Measurements from ENCODE around the gene C11orf97. TPM values are rescaled to one million over a fixed set of nuclear protein-coding genes. Genes with fewer than 3 reads are reported as not detected.

C11orf97 gene, protein sequence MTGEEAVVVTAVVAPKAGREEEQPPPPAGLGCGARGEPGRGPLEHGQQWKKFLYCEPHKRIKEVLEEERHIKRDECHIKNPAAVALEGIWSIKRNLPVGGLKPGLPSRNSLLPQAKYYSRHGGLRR
- total RNA-seq = not detected in 2 replicates

DNA sequence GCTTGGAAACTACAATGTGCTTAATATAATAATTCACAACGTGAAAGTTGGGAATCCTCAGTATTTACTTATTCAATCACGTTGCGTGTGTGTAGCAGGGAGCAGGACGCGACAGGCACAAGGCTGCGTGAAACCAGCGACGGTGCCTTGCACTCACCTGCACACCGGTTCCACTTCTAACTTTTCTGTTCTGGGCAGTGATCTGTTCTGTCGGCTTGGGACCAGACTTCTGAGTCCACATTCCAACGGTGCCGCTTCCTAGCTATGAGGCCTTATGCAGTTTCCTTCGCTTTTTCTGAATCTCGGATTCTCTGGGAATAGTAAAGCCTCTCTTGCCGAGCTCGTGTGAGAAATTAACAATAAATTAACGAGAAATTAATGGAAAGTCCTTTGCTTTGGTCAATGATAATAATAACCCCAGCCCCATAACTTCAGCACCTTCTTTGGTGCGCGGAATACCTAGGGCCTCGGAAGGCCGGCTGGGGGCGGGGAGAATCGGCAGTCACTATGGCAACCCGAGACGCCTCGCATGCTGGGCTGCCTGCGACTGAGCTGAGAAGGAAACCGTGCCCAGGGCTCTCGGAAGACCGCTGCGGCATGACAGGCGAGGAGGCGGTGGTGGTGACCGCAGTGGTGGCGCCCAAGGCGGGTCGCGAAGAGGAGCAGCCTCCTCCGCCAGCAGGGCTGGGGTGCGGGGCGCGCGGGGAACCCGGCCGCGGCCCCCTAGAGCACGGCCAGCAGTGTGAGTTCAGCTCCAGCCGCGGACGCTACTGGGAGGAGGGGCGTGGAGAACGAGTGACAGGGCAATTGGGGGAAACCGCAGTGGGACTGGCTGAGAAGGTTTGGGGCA is at the start of gene C11orf97:
C11orf97 (plus strand) TSS at position 530 of the 850 bp plus-strand sequence; CDS start at position 598, 68 bp downstream.

GRCh38 chr11:94493281-94494125 is 18.8 kb upstream of the C11orf97 start, which contains the start of the genes ANKRD49 and MRE11:
Gene ANKRD49, plus strand, starts transcription at chr11:94493984. Its CDS starts 2,710 bp downstream, at chr11:94496694.
Gene MRE11, minus strand, starts transcription at chr11:94493844. Its CDS starts 1,043 bp downstream, at chr11:94492801.

DNA sequence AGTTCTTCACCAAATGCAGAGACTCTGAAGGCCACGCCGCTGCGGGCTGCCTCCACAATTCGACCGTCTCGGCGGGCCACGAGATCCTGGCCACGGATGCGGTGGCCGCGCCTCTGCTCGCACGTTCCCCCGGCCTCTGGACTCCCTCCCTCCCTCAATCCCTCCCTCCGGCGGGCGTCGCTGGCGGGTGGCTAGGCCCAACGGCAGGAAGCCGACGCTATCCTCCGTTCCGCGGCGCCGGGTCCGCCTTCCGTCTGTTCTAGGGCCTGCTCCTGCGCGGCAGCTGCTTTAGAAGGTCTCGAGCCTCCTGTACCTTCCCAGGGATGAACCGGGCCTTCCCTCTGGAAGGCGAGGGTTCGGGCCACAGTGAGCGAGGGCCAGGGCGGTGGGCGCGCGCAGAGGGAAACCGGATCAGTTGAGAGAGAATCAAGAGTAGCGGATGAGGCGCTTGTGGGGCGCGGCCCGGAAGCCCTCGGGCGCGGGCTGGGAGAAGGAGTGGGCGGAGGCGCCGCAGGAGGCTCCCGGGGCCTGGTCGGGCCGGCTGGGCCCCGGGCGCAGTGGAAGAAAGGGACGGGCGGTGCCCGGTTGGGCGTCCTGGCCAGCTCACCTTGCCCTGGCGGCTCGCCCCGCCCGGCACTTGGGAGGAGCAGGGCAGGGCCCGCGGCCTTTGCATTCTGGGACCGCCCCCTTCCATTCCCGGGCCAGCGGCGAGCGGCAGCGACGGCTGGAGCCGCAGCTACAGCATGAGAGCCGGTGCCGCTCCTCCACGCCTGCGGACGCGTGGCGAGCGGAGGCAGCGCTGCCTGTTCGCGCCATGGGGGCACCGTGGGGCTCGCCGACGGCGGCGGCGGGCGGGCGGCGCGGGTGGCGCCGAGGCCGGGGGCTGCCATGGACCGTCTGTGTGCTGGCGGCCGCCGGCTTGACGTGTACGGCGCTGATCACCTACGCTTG is 31.7 kb downstream of the C11orf97 start, which contains the start of gene FUT4:
FUT4 (plus strand) TSS at position 227 of the 951 bp plus-strand sequence; CDS start at position 440, 213 bp downstream.

GRCh38 chr11:94567181-94567670 is 55.0 kb downstream of the C11orf97 start, which contains the start of gene PIWIL4:
Gene PIWIL4, plus strand, starts transcription at chr11:94567368. Its CDS starts 151 bp downstream, at chr11:94567519.

Other genes with a start within 250 kb of the C11orf97 start
- gene IZUMO1R, start 207.9 kb upstream of the C11orf97 start, total RNA-seq = not detected in 2 replicates
- gene GPR83, start 111.0 kb upstream of the C11orf97 start, total RNA-seq = under 0.01 TPM in 1 of 2 replicates, not detected in the other
- gene MRE11, start 18.6 kb upstream of the C11orf97 start, total RNA-seq = 11.4 and 22.8 TPM in 2 replicates
- 12.4 and 14.9 TPM in 2 replicates for gene ANKRD49, start 18.5 kb upstream of the C11orf97 start, total RNA-seq
- 4.3 and 5.5 TPM in 2 replicates for gene FUT4, start 31.5 kb downstream of the C11orf97 start, total RNA-seq
- 1.4 and 1.7 TPM in 2 replicates for gene PIWIL4, start 54.9 kb downstream of the C11orf97 start, total RNA-seq